Measurements from ENCODE around the gene SLC13A4.
"Not testable (repeated sequence)": the region's sequence is repeated elsewhere in the genome, so short reads cannot be mapped to it uniquely, and the experiment has no call there.

Gene SLC13A4

DNA sequence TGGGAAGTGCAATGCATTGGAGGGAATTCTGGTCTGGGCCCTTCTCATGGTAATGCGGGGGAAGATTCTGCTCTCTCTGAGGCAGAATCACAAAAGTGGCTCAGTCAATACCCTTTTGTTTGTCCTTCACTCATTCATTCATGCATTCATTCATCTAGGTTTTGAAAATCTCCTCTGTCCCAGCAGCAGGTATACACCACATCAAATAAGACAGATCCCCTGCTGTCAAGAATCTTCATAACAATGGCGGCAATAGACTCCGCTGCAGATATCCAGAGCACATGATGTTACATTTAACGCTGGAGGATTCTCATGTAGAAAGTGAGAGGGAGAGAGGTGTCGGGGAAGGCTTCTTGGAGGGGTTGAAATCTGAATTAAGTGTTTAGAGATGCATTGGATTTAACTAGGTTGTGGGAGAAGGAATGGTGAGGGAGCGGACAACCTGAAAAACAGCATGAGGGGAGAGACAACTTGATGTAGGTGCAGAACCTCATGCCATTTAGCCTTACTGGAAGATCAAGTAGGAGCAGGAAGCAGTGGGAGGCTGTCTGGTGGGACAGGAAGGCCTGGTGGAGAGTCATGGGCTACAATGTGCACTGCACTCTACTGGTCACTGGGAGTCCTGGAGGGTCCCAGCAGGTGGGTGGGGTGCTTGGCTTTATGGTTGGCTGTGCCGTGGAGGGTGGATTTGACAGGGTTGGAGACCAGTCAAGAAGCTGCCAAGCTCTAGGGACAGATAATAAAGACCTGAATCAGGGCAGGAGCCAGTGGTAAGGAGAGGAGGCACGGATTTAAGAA is 25.8 kb upstream of the SLC13A4 start:
- no peak for DNase-seq (ENCODE audit: low spot score)

DNA sequence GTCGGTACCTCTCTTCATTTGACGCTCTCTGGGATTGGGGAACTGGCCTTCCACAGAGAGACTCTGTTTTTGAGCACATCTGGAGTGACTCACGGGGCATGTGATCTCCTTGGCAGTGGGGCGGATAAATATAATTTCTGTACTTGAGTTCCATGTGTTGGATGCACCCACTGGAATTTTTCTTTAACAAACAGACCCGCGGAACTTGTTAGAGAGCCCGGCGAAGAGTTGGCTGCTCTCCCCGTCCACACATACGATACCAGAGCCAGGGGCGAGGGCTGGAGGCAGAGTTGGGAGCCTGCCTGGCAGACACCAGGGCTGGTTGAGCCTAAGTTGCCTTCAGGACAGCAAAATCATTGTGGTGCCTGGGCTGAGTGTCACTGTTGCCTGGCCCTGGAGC is 20.8 kb upstream of the SLC13A4 start, which contains the start of gene FAM180A:
FAM180A (minus strand) TSS at position 44 of the 400 bp plus-strand sequence. CDS start 233 bp downstream, outside the sequence.
- DNase-seq (ENCODE audit: low spot score) = peak; percentile 63

DNA sequence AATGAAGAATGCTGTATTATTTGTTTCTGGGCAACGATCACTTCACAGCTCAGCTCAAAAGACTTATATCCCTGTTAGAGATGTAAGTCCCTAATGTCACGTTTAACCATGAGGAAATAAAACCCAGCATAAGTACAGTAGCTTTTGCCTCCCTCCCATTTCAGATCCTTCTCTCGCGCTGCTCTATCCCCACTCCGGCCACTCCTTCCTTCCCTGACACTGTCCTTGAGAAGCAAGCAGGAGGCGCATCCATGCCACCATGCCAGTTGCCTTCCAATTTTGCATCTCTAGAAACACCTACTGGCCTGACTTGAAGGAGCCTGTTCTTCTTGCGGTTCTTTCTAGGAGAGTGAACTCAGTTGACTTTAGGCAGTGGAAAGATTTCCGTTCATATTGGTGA is 19.4 kb upstream of the SLC13A4 start:
- DNase-seq (ENCODE audit: low spot score) = no peak

DNA sequence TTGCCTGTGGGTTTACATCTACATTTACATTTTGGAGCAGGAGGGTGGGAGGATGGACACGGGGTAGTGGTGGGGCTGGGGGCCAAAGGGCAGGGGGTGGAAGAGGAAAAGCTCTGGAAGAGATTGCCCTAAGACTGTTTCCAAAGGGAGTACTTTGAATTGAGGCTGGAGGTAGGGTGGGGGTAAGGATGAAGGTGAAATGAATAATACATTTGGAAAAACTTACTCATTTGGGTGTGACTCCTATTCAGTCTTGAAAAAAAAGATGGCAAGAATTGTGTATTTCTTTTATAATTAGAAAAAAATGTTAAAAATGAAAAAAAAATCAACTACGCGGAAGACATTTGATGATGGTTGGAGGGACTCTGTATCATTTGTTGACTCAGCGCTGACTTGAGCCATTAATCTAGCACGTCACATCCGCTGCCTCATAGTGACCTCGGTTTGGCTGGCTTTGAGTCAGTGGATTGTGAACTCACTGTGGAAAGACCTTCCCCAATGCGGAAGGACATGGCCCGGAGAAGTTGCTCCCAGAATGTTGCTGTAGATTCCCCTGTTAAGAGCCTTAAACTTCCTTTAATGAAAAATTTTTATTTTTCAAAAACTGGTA is 17.8 kb upstream of the SLC13A4 start:
- peak; percentile 86 for DNase-seq (ENCODE audit: low spot score)

DNA sequence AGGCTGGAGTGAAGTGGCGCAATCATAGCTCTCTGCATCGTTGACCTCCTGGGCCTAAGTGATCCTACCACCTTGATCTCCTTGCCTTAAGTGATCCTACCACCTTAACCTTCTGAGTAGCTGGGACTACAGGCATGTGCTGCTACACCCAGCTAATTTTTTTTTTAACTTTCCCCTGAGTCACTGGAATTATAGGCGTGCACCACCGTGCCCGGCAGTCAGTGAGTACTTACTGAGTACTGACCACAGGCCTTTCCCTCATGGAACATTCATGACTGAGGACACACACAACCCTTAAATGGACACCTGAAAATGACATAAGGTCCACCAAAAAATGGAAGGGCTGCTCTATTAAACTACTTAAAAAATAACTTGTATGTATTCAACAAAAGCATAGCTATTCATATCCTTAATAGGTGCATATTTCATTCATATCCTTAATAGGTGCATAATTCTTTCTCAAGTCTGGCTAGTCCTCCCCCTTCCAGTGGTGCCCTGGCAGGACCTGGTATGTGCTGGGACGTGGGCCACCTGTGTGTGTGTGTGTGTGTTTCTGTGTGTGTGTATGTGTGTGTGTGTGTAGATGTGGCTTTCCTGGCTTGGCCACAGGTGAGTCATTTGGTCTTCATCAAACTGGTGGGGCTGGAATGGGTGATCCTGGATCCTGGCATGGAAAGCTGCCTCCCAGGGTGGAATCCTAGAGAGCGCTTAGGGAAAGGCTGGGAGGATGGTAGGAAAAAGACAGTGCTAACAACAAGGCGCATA is 17.1 kb upstream of the SLC13A4 start:
- peak; percentile 50 for DNase-seq (ENCODE audit: low spot score)

DNA sequence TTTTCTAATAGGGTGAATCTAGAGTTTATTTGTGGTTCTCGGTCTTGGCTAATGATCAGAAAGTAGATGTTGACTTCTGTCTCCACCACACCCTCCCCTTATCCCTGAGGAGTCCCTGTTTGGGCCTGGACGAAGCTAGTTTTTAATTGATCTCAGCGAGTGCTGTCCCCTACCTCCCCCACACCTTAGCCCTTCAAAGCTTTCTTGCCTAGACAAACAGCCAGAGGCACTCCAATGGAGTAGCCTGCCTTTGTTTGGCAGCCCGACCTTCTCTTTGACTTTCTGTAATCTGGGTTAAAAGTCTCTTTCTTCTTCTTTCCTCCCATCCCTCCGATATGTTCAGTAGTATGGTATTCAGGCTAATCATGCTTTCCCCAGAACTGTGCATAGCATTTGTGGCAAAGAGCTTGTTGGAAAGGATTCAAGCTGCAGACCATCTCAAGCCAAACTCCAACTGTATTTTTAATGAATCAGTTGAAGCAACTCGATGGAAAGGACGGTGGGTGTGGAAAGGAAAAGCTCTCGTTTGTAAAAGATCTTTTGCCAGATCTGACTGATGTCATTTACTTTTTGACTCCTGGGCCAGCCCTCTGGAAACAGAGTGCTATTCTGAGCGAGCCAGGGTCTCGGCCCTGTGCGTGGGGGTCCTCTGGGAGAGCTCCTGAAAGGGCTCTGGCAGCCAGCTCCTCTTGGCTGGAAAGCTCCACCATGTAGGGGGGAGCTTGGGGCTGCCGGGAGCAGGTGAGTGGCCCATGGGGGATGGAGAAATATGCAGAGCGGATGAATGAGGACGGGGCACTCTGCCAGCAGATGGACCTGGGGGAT is 16.1 kb upstream of the SLC13A4 start:
- peak; percentile 36 for DNase-seq (ENCODE audit: low spot score)

DNA sequence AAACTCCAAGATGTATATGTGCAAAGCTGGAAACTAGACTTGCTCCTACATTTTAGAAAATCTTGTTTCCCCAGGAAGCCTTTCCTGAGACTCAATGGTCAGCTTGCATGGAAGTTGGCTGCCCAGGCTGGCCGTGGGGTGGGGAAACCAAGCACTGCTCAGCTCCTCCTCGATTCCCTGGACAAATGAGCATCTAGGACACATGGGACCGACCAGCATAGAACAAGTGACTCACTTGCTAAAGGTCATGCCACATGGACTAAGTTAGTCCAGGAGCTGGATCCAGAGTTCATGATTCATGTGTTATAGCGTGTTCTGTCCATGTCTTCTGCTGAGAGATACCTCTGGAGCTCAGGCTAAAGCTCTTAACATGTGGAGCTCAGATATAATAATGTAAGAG is 14.4 kb upstream of the SLC13A4 start:
- no peak for DNase-seq (ENCODE audit: low spot score)

DNA sequence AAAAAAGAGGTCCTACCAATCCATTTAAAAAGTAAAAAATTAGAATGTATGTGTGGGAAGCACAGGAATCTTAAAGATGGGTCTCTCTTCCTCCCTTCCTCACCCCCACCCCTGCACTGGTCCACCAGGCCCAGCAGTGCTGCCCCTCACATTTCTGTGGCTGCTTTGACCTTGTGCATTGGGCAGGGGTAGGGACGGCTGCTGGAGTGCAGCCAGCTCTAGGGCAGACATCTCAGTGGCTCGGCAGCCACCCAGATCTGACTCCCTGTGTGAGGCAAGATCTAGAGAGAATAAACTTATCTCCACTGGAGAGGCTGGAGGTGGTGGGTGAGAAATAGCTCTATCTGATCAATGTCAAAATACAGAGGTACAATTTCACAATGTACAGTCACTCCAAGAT is 13.9 kb upstream of the SLC13A4 start:
- no peak for DNase-seq (ENCODE audit: low spot score)

DNA sequence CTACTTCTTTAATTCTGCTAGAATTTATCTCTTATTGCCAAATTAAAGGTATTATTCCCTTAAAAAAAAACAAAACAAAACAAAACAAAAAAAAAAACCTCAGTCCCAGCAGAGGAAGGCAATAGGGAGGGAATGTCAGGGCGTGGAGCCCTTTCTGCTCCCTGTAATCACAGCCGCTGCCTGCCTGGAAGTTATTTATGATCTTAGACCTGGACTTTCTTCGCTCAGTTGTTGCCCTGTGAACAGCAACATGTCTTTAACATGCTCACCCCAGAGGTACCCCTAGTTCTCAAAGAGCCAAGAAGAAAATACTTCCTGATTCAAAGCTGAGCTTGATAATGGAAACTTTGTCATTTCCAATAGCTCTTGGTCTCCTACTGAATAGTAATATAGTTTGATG is 12.9 kb upstream of the SLC13A4 start:
- DNase-seq (ENCODE audit: low spot score) = no peak

DNA sequence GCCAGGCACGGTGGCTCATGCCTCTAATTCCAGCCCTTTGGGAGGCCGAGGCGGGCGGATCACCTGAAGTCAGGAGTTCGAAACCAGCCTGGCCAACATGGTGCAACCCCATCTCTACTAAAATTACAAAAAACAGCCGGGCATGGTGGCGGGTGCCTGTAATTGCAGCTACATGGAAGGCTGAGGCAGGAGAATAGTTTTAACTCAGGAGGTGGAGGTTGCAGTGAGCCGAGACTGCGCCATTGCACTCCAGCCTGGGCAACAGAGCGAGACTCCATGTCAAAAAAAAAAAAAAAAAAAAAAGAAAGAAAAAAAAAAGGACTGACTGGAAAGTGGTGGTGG is 9.3 kb upstream of the SLC13A4 start:
- not testable (repeated sequence) for DNase-seq (ENCODE audit: low spot score)

DNA sequence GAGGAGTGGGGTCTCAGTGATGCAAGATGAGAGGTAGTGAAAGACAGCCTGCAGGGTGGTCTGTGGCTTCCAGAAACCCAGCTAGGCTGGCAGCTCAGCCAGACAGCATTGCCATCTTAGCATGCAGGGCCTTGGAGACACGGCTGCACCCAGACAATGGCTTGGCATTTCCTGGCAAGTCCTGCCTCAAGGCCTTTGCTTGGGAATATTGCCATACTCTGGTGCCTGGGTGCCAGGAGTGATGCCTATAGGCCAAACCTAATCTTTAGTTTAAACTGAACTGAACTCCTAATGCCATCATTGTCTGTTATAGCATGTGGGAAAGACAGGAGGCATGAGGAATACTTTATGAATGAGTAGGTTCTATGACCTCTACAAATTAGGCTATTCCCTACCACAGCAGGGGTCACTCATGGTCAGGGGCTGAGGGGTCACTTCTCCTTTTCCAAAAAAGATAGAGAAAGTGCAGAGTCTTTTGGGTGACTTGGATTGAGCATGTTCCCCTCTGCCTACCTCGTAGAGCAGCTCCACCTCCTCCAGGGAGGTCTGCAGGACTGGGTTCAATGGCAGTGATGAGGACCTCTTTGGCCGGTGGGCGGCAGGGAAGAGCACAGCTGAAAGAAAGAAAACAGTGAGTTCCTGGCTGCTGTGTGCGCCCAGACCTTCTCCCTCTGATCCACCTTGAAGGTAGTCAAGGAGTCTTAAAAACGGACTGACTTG is 8.8 kb upstream of the SLC13A4 start:
- no peak for DNase-seq (ENCODE audit: low spot score)

DNA sequence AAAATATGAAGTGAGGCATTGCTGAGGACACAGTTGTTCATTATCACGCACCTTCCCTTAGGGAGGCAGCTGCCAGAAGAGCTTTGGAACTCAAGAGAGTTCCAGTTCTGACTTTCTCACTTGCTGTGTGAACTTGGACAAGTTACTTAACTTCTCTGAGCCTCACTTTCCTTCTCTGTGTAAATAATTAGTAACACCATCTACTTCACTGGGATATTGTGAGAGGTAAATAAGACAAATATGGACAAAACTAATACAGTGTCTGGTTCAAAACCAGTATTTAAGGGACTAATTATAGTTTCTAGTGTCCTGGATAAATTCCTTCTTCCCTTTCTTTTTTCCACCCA is 6.3 kb upstream of the SLC13A4 start:
- no peak for DNase-seq (ENCODE audit: low spot score)

DNA sequence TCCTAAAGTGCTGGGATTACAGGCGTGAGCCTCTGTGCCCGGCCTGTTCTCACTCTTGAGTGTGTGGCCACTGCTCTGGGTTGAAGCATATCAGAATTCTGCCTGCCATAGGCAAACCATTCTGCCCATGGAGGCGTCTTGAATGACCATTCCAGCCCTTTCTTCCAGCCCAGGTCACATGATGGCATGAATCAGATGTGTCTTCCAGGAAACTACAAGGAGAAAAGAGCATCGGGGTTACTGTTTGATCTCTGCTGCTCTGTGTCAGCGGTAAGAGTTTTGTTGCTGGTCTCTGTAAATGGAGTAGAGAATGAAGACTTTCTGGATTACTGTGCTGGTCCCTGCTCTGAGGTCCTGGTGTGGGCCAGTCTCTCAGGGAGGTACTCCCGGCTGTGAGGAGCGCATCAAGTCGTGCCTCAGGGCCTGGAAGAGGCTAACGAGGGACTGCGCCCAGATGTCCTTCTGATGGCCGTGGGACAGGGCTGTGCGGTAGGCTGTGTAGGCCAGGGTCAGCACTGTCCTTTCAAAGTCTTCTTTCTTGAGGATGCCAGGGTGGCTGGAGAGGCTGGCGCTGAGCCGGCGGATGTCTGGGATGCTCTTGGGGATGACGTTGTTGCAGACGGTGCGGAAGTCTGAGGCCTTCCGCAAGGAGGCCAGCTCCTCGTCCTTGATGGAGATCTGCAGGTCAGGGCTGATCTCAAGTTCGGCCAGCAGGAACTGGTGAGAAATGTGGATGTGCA is 5.8 kb upstream of the SLC13A4 start:
- DNase-seq (ENCODE audit: low spot score) = no peak

DNA sequence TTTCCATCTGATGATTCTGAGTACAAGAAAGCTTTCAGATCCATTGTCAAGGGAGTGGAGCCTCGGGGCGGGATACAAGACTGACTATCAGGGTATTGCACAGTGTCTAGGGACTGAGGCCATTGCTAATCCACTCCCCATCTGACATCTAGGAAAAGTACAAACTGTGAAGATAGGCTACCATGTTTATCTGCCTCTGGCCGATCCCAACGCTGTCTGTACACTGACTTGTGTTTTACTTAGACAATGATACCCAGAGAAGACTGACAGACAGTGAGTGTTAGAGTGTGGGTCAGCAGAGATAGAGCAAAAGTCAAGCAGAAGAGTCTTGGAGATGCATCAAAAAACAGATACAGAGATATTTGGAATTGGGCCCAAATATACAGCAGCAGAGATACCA is 3.1 kb upstream of the SLC13A4 start:
- no peak for DNase-seq (ENCODE audit: low spot score)

DNA sequence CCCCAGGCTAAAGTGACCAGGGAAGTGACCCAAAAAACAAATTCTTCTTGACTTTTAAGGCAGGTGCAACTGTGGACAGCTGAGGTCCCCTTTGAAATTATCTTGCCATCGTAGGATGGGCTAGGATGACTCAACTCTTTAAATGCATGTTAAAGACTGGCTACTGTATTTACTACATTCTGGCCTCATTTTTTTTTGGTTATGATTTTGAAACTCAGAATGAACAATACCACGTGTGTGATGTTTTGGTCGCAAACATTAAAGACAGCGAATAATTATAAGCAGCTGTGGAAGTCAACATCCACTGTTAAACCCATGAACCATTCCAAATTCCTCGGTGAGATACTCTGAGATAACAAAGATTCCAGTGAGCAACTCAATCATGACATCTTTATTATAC is 1.2 kb upstream of the SLC13A4 start:
- no peak for DNase-seq (ENCODE audit: low spot score)

DNA sequence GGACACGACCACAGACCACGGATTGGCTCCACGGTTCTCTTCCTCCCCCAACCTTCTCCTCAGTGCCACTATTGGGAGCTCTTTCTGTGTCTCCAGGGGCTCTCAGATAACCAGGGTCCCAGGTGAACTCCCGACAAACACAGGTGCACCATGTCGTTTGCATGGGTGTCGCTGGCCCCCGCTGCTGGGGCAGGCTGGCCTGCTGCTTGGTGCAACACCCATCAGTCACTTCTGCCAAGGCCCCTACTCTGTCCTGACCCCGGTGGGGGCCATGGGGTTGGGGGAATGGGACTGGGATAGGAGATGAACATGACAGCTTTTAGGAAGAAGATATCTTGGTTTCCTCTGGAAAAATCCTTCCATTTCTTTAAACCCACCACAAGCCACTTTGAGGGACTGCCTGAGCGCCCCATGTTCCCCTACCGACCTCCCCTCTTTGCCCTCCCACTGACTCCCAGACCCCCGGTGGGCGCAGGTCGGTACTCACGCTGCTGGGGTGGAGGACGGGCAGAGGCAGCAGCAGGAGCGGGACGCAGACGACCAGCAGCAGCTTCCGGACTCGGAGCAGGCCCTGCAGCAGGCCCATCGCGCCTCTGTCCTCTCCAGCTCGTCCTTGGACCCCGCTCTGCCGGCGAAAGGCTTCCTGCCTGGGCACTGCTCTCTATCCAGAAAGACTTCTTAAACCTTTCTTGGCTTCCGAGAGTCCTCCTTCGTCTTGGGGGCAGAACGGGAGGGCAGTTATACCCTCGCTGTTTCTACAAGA is 894 bp downstream of the SLC13A4 start:
- DNase-seq (ENCODE audit: low spot score) = no peak

DNA sequence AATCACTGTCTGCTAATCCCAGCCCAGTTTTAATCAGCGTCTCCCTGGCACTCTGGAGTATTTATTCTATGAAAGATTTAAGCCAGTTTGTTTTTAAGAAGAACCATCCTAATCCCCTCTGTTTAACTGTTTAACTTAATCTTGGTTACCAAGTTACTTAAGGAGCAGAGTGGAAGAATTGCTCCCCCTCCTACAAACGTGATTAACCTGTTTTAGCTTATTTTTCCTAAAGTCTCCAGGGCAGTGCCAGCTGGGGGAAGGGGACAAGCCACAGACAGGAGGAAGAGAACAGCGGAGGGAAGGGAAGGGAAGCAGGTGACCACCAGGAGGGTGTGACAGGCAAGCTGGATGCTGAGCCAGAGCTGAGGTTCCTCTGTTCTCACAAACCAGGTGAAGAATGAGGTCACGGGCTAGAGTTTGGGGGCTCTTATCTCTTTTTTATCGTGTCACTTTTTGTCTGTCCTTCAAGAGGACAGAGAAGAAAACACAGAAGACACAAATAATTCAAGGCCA is 1.7 kb downstream of the SLC13A4 start:
- DNase-seq (ENCODE audit: low spot score) = no peak

DNA sequence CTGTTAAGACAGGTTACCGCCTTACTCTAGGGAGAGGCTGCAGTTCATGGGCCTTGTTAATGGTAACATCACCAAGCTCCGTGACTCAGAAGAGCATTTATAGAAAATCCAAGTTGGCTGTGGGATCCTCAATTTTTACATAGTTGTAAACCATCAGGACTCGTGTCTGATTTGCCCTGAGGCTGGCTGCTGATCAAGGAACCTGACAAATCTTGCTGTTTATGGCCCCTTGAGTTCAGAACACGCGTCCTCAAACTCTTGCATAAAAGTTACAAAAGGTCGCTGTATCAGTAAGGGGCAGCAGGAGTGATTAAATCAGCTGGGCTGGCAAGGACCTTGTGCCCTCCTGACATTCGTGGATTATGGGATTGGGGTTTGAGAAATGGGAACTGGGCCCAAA is 4.6 kb downstream of the SLC13A4 start:
- no peak for DNase-seq (ENCODE audit: low spot score)

DNA sequence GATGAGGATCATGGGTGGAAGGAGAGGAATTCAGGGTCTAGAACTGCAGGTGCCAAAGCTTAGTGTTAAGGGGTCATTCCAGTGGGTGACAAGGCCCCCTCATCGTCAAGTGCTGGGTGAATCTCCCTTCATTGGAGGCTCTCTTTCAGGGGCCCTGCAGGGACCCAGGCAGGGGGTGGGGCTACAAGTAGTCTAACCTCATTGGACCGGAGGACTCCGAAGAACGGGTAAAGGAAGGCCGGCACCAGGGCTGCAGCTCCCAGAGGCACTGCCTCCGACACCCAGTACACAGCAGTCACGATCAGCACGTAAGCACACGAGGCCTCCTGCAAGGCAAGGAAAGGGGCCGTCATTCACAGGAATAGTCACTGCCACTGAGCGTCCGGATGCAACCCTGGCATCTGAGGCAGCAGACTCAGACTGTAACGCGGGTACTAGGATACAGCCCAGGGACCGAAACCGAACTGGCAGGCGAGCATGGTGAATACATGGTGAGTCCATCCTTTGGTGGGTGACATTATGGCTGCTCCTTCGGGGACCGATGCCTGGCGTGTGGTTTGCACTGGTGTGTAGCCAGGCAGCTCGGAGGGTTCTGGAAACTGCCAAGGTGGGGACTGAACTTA is 6.7 kb downstream of the SLC13A4 start:
- DNase-seq (ENCODE audit: low spot score) = no peak

DNA sequence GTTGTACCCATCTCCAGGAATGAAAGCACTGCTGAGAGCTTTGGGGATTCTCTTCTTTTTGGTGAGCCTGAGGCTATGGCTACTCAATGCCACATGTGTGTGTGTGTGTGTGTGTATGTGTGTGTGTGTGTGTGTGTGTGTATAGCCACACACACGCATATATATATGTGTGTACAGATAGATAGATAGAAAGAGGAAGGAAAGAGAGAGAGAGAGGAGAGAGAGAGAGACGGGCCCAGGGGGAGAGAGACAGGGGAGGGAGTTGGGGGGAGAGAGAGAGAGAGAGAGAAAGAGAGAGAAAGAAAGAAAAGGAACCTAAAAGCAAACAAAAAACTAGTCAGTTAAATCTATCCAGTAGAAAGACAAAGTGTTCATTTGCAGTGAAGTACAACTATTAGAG is 8.3 kb downstream of the SLC13A4 start:
- no peak for DNase-seq (ENCODE audit: low spot score)

All from hepatic stellate cell (primary cell).